KMS-11 (cell line): ENCODE data around the gene LORICRIN.

Experiments
- H2AFZ ChIP-seq: fragments of 200-600 bp; sonication (generic); 2 replicates; pipeline ENCODE4 v1.6.1; 2016; ENCODE audit warnings: antibody characterized with exemption, mixed run types, low read depth
- H3K27ac ChIP-seq: fragments of 200-600 bp; sonication (generic); 2 replicates; pipeline ENCODE4 v1.6.1; 2016; ENCODE audit warnings: mild to moderate bottlenecking, mixed run types
- H3K27me3 ChIP-seq: fragments of 200-600 bp; sonication (generic); 2 replicates; pipeline ENCODE4 v1.6.1; 2017; ENCODE audit warnings: mild to moderate bottlenecking, low read depth, mixed run types, moderate library complexity; ENCODE audit not compliant: insufficient read depth
- H3K36me3 ChIP-seq: fragments of 200-600 bp; sonication (generic); 2 replicates; pipeline ENCODE4 v1.6.1; 2017; ENCODE audit warnings: mild to moderate bottlenecking, mixed run types; ENCODE audit not compliant: insufficient read depth
- H3K4me1 ChIP-seq: fragments of 200-600 bp; sonication (generic); 2 replicates; pipeline ENCODE4 v1.6.1; 2016; ENCODE audit warnings: mild to moderate bottlenecking, low read depth, mixed run types; ENCODE audit not compliant: poor library complexity, severe bottlenecking
- H3K4me2 ChIP-seq: fragments of 200-600 bp; sonication (generic); 2 replicates; pipeline ENCODE4 v1.7.0; 2016; ENCODE audit warnings: mild to moderate bottlenecking, mixed run types
- H3K4me3 ChIP-seq: fragments of 200-600 bp; sonication (generic); IDR thresholded peaks from 2 replicates; pipeline ENCODE4 v1.6.1; 2017; ENCODE audit warnings: low read depth, low read length, mixed read lengths; ENCODE audit not compliant: insufficient read depth
- H3K79me2 ChIP-seq: fragments of 200-600 bp; sonication (generic); 2 replicates; pipeline ENCODE4 v1.6.1; 2016; ENCODE audit warnings: low read depth, mixed run types; ENCODE audit not compliant: insufficient read depth
- H3K9ac ChIP-seq: fragments of 200-600 bp; sonication (generic); 2 replicates; pipeline ENCODE4 v1.6.1; 2016; ENCODE audit warnings: mild to moderate bottlenecking, mixed run types
- H4K20me1 ChIP-seq: fragments of 200-600 bp; sonication (generic); 2 replicates; pipeline ENCODE4 v1.6.1; 2016; ENCODE audit warnings: mild to moderate bottlenecking, mixed run types; ENCODE audit not compliant: insufficient read depth
- TF ChIP-seq, protein P1 (sequence below): fragments of 200-600 bp; sonication (generic); conservative IDR thresholded peaks from 2 replicates; pipeline ENCODE4 v1.6.1; 2017; ENCODE audit warnings: low read depth, mild to moderate bottlenecking, antibody characterized with exemption, low read length, moderate library complexity, mixed read lengths

Gene LORICRIN

DNA sequence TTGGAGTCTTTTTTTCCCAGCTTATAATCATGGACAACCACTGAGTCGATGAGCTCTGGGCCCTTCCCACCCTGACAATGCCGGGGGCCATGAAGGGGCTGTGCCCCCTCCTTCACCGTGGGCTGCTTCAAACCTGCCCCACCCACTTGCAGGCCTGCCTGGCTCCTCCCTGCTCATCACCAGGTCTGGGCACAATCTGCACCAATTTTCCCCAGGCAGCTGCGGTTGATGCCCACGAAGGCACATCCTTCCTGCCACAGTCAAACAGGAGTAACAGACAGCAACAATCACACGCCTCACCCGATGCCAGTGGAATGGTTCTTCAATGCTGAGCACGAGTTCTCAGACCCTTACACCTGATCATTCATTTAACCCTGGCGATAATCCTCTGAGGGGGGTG, 34.4 kb downstream of the LORICRIN start:
- H3K27me3 ChIP-seq: no peaks in the 10 kb centered on the region
- H3K4me2 ChIP-seq: no peak overlapping the region
- no peaks in the 10 kb centered on the region for H3K36me3 ChIP-seq
- H4K20me1 ChIP-seq: no peaks in the 10 kb centered on the region
- H2AFZ ChIP-seq: no peak overlapping the region
- no peaks in the 10 kb centered on the region for H3K79me2 ChIP-seq
- H3K9ac ChIP-seq: no peak overlapping the region
- no peak overlapping the region for H3K27ac ChIP-seq
- H3K4me3 ChIP-seq: no peak overlapping the region
- H3K4me1 ChIP-seq: no peaks in the 10 kb centered on the region
- TF ChIP-seq, protein P1, sequence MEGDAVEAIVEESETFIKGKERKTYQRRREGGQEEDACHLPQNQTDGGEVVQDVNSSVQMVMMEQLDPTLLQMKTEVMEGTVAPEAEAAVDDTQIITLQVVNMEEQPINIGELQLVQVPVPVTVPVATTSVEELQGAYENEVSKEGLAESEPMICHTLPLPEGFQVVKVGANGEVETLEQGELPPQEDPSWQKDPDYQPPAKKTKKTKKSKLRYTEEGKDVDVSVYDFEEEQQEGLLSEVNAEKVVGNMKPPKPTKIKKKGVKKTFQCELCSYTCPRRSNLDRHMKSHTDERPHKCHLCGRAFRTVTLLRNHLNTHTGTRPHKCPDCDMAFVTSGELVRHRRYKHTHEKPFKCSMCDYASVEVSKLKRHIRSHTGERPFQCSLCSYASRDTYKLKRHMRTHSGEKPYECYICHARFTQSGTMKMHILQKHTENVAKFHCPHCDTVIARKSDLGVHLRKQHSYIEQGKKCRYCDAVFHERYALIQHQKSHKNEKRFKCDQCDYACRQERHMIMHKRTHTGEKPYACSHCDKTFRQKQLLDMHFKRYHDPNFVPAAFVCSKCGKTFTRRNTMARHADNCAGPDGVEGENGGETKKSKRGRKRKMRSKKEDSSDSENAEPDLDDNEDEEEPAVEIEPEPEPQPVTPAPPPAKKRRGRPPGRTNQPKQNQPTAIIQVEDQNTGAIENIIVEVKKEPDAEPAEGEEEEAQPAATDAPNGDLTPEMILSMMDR: no peak

DNA sequence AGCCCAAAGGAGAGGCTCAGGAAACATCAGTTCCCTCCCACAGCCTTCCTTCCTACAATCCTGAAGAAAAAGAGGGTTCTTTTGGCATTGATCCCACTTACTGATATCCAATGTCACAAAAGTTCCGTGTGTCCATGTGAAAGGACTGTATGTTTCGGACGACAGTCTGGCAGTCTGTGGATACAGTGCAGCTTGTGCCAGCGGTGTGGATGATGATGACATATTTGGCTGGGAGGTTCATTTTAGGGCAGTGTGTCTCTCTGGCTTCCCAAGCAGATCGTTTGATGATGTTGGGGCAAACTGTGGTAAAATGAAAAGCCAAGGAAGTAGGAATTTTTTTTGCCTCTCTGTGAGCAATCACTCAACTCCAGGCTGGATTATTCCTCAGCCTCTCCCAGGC, 42.8 kb downstream of the LORICRIN start:
- no peak overlapping the region for H3K4me2 ChIP-seq
- no peak overlapping the region for H2AFZ ChIP-seq
- no peak overlapping the region for H3K4me3 ChIP-seq
- no peaks in the 10 kb centered on the region for H3K27me3 ChIP-seq
- no peaks in the 10 kb centered on the region for H3K4me1 ChIP-seq
- no peak overlapping the region for H3K27ac ChIP-seq
- no peak overlapping the region for H3K9ac ChIP-seq
- TF ChIP-seq, protein P1: no peak
- no peaks in the 10 kb centered on the region for H4K20me1 ChIP-seq
- H3K36me3 ChIP-seq: no peaks in the 10 kb centered on the region
- H3K79me2 ChIP-seq: no peaks in the 10 kb centered on the region

DNA sequence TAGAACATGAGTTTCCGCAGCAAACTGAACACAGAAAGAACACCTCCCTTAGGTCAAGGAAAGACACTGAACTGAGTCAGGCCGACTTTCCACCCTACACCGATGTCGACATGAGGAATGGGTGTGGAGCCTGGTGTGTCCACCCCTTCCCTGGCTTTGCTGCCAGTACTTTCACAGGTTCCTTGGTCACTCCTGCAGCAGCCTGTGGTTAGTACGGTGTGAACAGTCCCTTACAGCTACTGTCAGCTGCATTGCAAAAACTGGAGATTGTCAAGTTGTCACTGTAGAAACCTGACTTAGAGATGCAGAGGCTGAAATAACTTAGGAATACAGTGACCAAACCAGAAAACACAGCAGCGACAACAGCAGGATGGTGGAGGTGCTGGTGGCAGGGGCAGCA, 46.2 kb downstream of the LORICRIN start:
- Histone ChIP-seq H3K4me1 (no peaks in the 10 kb centered on the region), H3K27ac (no peak overlapping the region), H3K36me3 (no peaks in the 10 kb centered on the region), H2AFZ (no peak overlapping the region), H4K20me1 (no peaks in the 10 kb centered on the region), H3K27me3 (no peaks in the 10 kb centered on the region), H3K4me3 (no peak overlapping the region), H3K4me2 (no peak overlapping the region), H3K9ac (no peak overlapping the region), H3K79me2 (no peaks in the 10 kb centered on the region)
- TF ChIP-seq, protein P1: no peak

DNA sequence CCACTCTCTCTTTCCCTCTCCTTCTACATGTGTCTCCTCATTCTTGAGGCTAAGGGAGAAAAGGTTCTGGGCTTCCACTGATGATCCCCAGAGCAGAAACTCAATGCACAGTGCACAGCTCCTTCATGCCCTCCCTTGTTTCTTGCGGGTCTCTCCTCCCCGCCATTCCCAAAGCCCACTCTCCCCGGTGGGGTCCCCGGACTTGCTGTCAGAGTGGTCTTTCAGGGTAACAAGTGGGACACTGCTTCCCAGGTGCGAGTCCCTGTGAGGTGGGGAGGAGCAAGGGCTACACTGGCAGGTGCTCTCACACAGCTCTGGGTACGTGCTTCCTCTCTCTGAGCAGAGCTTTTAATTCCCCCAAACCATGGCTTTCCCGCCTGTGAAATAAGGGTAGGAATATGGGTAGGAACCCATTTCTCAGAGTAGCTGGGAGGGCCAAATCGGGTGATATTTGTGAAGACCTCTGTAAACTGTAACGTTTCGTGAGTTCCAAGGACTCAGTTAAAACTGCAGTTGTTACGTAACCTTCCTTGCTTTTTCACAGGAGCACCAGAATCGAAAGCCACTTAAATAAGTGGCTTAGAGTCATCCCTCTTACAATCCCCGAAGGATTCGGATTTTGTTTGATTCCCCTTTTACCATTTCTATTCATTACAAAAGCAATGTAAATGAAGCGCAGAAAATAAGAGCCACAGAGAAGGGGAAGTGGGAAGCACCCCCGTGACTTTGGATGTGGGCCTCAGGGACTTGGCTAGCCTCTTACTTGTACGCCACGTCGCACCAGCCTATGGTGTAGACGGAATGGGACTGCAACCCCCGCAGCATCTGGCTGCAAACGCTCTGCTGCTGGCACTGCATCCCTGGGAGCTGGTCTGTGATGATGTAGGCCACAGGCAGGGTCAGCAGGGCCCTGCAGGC, 47.1 kb downstream of the LORICRIN start:
- H3K9ac ChIP-seq: no peak overlapping the region
- no peak overlapping the region for H3K27ac ChIP-seq
- H2AFZ ChIP-seq: no peak overlapping the region
- H3K4me2 ChIP-seq: no peak overlapping the region
- H3K27me3 ChIP-seq: no peaks in the 10 kb centered on the region
- H3K36me3 ChIP-seq: no peaks in the 10 kb centered on the region
- no peaks in the 10 kb centered on the region for H3K4me1 ChIP-seq
- TF ChIP-seq, protein P1: no peak
- no peak overlapping the region for H3K4me3 ChIP-seq
- H3K79me2 ChIP-seq: no peaks in the 10 kb centered on the region
- no peaks in the 10 kb centered on the region for H4K20me1 ChIP-seq
